K562 (cell line): ENCODE results near the gene ZBTB16. TPM values are rescaled to one million over a fixed set of nuclear protein-coding genes. Genes with fewer than 3 reads are reported as not detected.

Experiments used
- ATAC-seq: fragments of 200-7000 bp; cut with Tn5 transposase; 3 replicates; pipeline ENCODE4 v1.9.1; 2020; ENCODE audit warnings: moderate library complexity
- BruUV-seq: library from RNA; stranded (reverse); fragments of 400-500 nt; replicated peaks from 2 replicates; lab custom pipeline; 2021; lab: Mats Ljungman, UMichigan
- CTCF ChIA-PET: fragments of 300-600 bp; formaldehyde crosslinking; extraction: SDS; loops from one replicate; lab custom pipeline; 2021; ENCODE audit warnings: low intra/inter-chr PET ratio; lab: Yijun Ruan, JAX
- POLR2A ChIA-PET: fragments of 300-600, 350-650 bp; sonication (Branson Sonifier 250); formaldehyde crosslinking; extraction: SDS; loops from one replicate; lab custom pipeline; 2021; ENCODE audit warnings: antibody characterized with exemption, inconsistent platforms; lab: Yijun Ruan, JAX
- DNase-seq, 4 experiments: peaks; one replicate each; pipeline versions ENCODE4 v3.0.0 to v3.0.0-alpha.2; 2011 to 2018; ENCODE audit warnings: low spot score in 3 of 4, mixed read lengths in 3 of 4; ENCODE audit errors: extremely low read depth in 1 of 4
- FAIRE-seq: peaks from 2 replicates; lab custom pipeline; 2011; peaks lifted over from hg19 to GRCh38; lab: Jason Lieb, UNC
- H2AFZ ChIP-seq: 2 replicates; pipeline ENCODE4 v1.6.0; 2011; ENCODE audit warnings: low read depth, low read length, control low read depth, inconsistent platforms
- H3K27ac ChIP-seq: fragments of 200-600 bp; 3 replicates; pipeline ENCODE4 v1.8.0; 2011; ENCODE audit warnings: low read depth, mild to moderate bottlenecking, control low read depth, inconsistent platforms, low read length, moderate library complexity, mixed read lengths; ENCODE audit errors: extremely low read depth
- H3K27me3 ChIP-seq, 2 experiments: fragments of 300-600 bp in 1 of 2; 2 replicates in 1 of 2; 3 replicates in 1 of 2; pipeline versions ENCODE4 v1.6.0 to v1.8.0; 2011; ENCODE audit warnings: inconsistent platforms in 2 of 2, low read length in 2 of 2, mild to moderate bottlenecking in 1 of 2, mixed read lengths in 1 of 2, moderate library complexity in 1 of 2; ENCODE audit not compliant: control insufficient read depth in 2 of 2, insufficient read depth in 2 of 2
- H3K36me3 ChIP-seq: fragments of 300-600 bp; 3 replicates; pipeline ENCODE4 v1.8.0; 2011; ENCODE audit warnings: mild to moderate bottlenecking, low read length, inconsistent platforms; ENCODE audit not compliant: control insufficient read depth, insufficient read depth
- H3K4me1 ChIP-seq, 2 experiments: fragments of 200-600 bp in 1 of 2; replicated peaks in 1 of 2; 2 replicates in 1 of 2; 3 replicates in 1 of 2; pipeline versions ENCODE4 v1.5.1 to v1.8.0; 2011; ENCODE audit warnings: inconsistent platforms in 2 of 2, low read length in 2 of 2, mild to moderate bottlenecking in 1 of 2, mixed read lengths in 1 of 2, moderate library complexity in 1 of 2; ENCODE audit not compliant: control insufficient read depth in 2 of 2, insufficient read depth in 2 of 2
- H3K4me2 ChIP-seq: 2 replicates; pipeline ENCODE4 v1.6.1; 2011; ENCODE audit warnings: low read length, control low read depth, inconsistent platforms, mixed read lengths; ENCODE audit not compliant: insufficient read depth
- H3K4me3 ChIP-seq: fragments of 200-600 bp; sonication (generic), shearing (Covaris generic); 2 replicates; pipeline ENCODE4 v1.5.1; 2016; ENCODE audit warnings: control low read depth, inconsistent platforms
- H3K79me2 ChIP-seq: fragments of 200-600 bp; 3 replicates; pipeline ENCODE4 v1.8.0; 2011; ENCODE audit warnings: low read length, inconsistent platforms; ENCODE audit not compliant: control insufficient read depth, insufficient read depth
- H3K9ac ChIP-seq, 2 experiments: 2 replicates each; pipeline versions ENCODE4 v1.6.0 to v1.6.1; 2011; ENCODE audit warnings: low read depth in 2 of 2, low read length in 2 of 2, control low read depth in 1 of 2, inconsistent platforms in 1 of 2, mild to moderate bottlenecking in 1 of 2, mixed read lengths in 1 of 2; ENCODE audit not compliant: insufficient read depth in 1 of 2
- H3K9me1 ChIP-seq: one replicate; pipeline ENCODE4 v1.6.0; 2011; ENCODE audit warnings: inconsistent platforms, mild to moderate bottlenecking, low read length, moderate library complexity; ENCODE audit not compliant: control insufficient read depth, insufficient read depth
- H3K9me3 ChIP-seq: replicated peaks from 2 replicates; pipeline ENCODE4 v1.5.1; 2011; ENCODE audit warnings: low read depth, low read length, inconsistent platforms; ENCODE audit not compliant: control insufficient read depth, insufficient read depth
- H4K20me1 ChIP-seq: replicated peaks from 2 replicates; pipeline ENCODE4 v1.6.1; 2011; ENCODE audit warnings: low read length, inconsistent platforms, mixed read lengths; ENCODE audit not compliant: control insufficient read depth, insufficient read depth
- ETV1 ChIP-seq: fragments of 450-650 bp; conservative IDR thresholded peaks from 2 replicates; pipeline ENCODE4 v1.6.1; 2016; ENCODE audit warnings: missing genetic modification characterization, control low read depth, low read depth, missing compliant biosample characterization
- GATAD2A ChIP-seq: fragments of 450-650 bp; IDR thresholded peaks from 2 replicates; pipeline ENCODE4 v1.6.1; 2017
- HLTF ChIP-seq: fragments of 450-650 bp; IDR thresholded peaks from 2 replicates; pipeline ENCODE4 v1.6.1; 2016
- HNRNPH1 ChIP-seq: fragments of 200-400 bp; formaldehyde crosslinking; optimal IDR thresholded peaks from 2 replicates; pipeline ENCODE3; 2017; ENCODE audit warnings: low read depth, mild to moderate bottlenecking, low read length, moderate library complexity
- NFYB ChIP-seq: IDR thresholded peaks from 2 replicates; pipeline ENCODE4 v1.6.1; 2011; ENCODE audit warnings: mild to moderate bottlenecking, moderate library complexity; ENCODE audit not compliant: insufficient read length; ENCODE audit errors: extremely low read depth
- ZNF311 ChIP-seq: fragments of 250-450 bp; sonication (Bioruptor Pico); IDR thresholded peaks from 2 replicates; pipeline ENCODE4 v1.4.0; 2020; ENCODE audit warnings: mild to moderate bottlenecking, moderate library complexity
- WGBS: fragments of 100-300 bp; shearing (Covaris generic); methylation state at CpG from one replicate; pipeline ENCODE4 v1.1.6; 2016; ENCODE audit warnings: low coverage, mixed read lengths; ENCODE audit not compliant: insufficient coverage; ENCODE audit errors: missing lambda C conversion rate; 5-methylcytosine and 5-hydroxymethylcytosine counted together
- in situ Hi-C: fragments of 300-500 bp; cut with MboI; formaldehyde crosslinking; loops from 4 replicates; pipeline ENCODE4 v1.15.0; 2018; ENCODE audit warnings: inconsistent platforms, mixed read lengths
- intact Hi-C: fragments of 100-400 bp; cut with micrococcal nuclease; formaldehyde crosslinking; loops from 2 replicates; pipeline ENCODE4 v1.14.2; 2022
- polyA plus RNA-seq, 8 experiments: library from polyadenylated mRNA; depleted of rRNA in 4 of 8; stranded (reverse) in 5 of 8; unstranded in 3 of 8; fragments of >200 nt; fragmentation: Nextera tagmentation in 2 of 8; fragmentation: Illumina TruSeq in 1 of 8; extraction: Ambion mirVana in 2 of 8; extraction: Trizol in 1 of 8; gene quantifications; 2 replicates each; pipeline versions ENCODE4 v1.2.1 to v1.2.3, GENCODE V29; 2011 to 2014; ENCODE audit warnings: inconsistent platforms in 1 of 8, missing spikeins in 1 of 8
- total RNA-seq, 7 experiments: library from RNA; depleted of rRNA in 6 of 7; stranded (reverse); fragments of >200 nt in 6 of 7; fragmentation: Illumina TruSeq in 2 of 7; extraction: Trizol in 2 of 7; gene quantifications; 2 replicates each; pipeline versions ENCODE4 v1.2.1 to v1.2.3, GENCODE V29; 2011 to 2021; ENCODE audit warnings: low replicate concordance in 1 of 7
- TF ChIP-seq, protein P1 (sequence below), 2 experiments: fragments of 450-650 bp in 1 of 2; sonication (generic) in 1 of 2; formaldehyde crosslinking; conservative IDR thresholded peaks; 2 replicates each; pipeline versions ENCODE4 v1.4.0 to v1.8.1; 2020 to 2022; ENCODE audit warnings: mild to moderate bottlenecking in 1 of 2, missing genetic modification reagents in 1 of 2
- TF ChIP-seq, protein P2 (sequence below), 2 experiments: fragments of 450-650 bp in 1 of 2; sonication (generic) in 1 of 2; formaldehyde crosslinking in 1 of 2; IDR thresholded peaks in 1 of 2; conservative IDR thresholded peaks in 1 of 2; 2 replicates each; pipeline versions ENCODE4 v1.6.1 to v1.8.1; 2016 to 2023; ENCODE audit warnings: mild to moderate bottlenecking in 2 of 2, moderate library complexity in 2 of 2, inconsistent platforms in 1 of 2, missing genetic modification reagents in 1 of 2

Gene ZBTB16
- total and polyA plus RNA-seq, 9 of the 15 experiments (the other 6 are each of a cell fraction or from before 2014, with no cell fraction given), result 0.06 to 0.40 (median 0.24) TPM; not detected in 4

DNA sequence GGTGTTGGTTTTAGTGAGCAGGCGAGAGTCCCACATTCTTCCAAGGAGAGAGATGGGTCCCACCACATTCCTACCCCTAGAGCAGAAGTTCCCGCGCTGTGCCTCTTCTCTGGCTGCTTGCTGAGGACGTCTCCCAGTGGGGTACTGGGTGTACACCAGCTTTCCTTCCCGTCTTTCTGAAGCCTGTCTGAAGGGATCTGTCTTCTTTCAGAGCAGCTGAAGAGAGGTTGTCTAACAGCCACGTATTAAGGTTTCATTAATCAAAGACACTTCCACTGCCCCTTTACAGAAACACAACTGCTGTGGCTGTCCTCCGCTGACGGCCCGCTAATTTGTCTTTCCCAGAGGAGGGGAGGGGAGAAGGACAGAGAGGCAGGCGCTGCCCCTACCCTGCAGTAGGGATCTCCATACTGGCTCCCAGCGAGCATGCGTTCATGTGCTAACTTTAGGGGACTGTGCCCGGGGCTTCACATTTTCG, 56.0 kb downstream of the ZBTB16 start (continued):
- TF ChIP-seq ETV1 (no peak), ZNF311 (CRISPR knock-in tag) (no peak), HLTF (no peak), GATAD2A (no peak), HNRNPH1 (no peak)
- TF ChIP-seq, protein P1, sequence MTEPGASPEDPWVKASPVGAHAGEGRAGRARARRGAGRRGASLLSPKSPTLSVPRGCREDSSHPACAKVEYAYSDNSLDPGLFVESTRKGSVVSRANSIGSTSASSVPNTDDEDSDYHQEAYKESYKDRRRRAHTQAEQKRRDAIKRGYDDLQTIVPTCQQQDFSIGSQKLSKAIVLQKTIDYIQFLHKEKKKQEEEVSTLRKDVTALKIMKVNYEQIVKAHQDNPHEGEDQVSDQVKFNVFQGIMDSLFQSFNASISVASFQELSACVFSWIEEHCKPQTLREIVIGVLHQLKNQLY (CRISPR knock-in tag; conservative IDR thresholded peaks at IDR 0.05), result no peak

DNA sequence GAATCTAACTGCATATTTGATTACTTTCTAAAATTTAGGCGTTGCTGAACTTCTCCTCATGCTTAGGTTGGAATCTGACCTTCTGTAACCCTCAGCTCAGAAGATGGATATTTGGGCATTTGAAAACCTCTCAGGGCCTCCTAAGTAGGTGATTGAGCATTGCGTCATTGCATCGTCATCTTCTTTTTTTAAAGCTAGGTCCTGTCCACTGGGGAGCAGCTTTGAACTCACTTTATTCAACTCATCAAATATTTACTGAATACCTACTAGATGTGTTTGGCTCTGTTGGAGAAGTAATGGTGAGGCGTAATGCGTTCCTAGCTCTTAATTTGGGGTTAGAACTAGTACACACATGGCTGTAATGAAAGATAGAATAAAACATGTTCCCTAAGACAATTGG, 56.8 kb downstream of the ZBTB16 start:
- FAIRE-seq (peak; percentile 44), DNase-seq (no peak), ATAC-seq (no peak)
- H2AFZ ChIP-seq, result no peak overlapping the region
- H3K4me3 ChIP-seq, result no peak overlapping the region
- H3K9ac ChIP-seq, result no peak overlapping the region
- H3K27me3 ChIP-seq, result peaks cover 38 to 48% of the 10 kb centered on the region in 2 experiments
- no peaks in the 10 kb centered on the region for H3K9me3 ChIP-seq
- H3K4me2 ChIP-seq, result no peak overlapping the region
- no peaks in the 10 kb centered on the region for H3K36me3 ChIP-seq
- H3K4me1 ChIP-seq, result no peaks in the 10 kb centered on the region
- WGBS, result 16% methylated on average over 5 of the region's 5 CpGs
- H4K20me1 ChIP-seq, result no peaks in the 10 kb centered on the region
- ChIA-PET POLR2A (interaction anchor here (1.2 kb wide), 1 partner anchor 8 kb away, joined by 5 read pairs; no protein-coding TSS in a partner anchor), CTCF (no interaction called here)
- H3K79me2 ChIP-seq, result no peaks in the 10 kb centered on the region
- in situ Hi-C loops, result no loop called here
- BruUV-seq, result no TSS peak
- H3K9me1 ChIP-seq, result no peaks in the 10 kb centered on the region
- H3K27ac ChIP-seq, result no peak overlapping the region
- TF ChIP-seq NFYB, result no peak
- TF ChIP-seq, protein P2, sequence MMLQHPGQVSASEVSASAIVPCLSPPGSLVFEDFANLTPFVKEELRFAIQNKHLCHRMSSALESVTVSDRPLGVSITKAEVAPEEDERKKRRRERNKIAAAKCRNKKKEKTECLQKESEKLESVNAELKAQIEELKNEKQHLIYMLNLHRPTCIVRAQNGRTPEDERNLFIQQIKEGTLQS (IDR thresholded peaks at IDR 0.05), result 0 out of 2 replicates have a peak, but pooled peaks have one; percentile 15
- TF ChIP-seq, protein P2 (CRISPR knock-in tag; conservative IDR thresholded peaks at IDR 0.05), result no peak
- intact Hi-C loops, result no loop called here
